MCF 10A (cell line): ENCODE data around the gene PLLP. TPM values are rescaled to one million over a fixed set of nuclear protein-coding genes. Genes with fewer than 3 reads are reported as not detected.

ENCODE experiments used
- BruUV-seq: library from RNA; stranded (reverse); fragments of 400-500 nt; replicated peaks from 2 replicates; lab custom pipeline; 2021; lab: Mats Ljungman, UMichigan
- CTCF ChIA-PET: fragments of 300-600 bp; sonication (Branson Sonifier 250); formaldehyde crosslinking; extraction: SDS; loops from one replicate; lab custom pipeline; 2021; ENCODE audit warnings: antibody characterized with exemption, inconsistent platforms; lab: Yijun Ruan, JAX
- POLR2A ChIA-PET: fragments of 300-600, 350-650 bp; sonication (Branson Sonifier 250); formaldehyde crosslinking; extraction: SDS; loops from one replicate; lab custom pipeline; 2020; ENCODE audit warnings: antibody characterized with exemption, inconsistent platforms; lab: Yijun Ruan, JAX
- DNase-seq: peaks from one replicate; pipeline ENCODE4 v3.0.0-alpha.2; 2018; ENCODE audit not compliant: unreplicated experiment
- H3K27ac Mint-ChIP-seq: one replicate; pipeline ENCODE4 v1.8.0; 2022; ENCODE audit warnings: mild to moderate bottlenecking, low read depth, mixed read lengths; ENCODE audit not compliant: unreplicated experiment
- H3K27me3 Mint-ChIP-seq: one replicate; pipeline ENCODE4 v1.8.0; 2022; ENCODE audit warnings: mixed read lengths; ENCODE audit not compliant: insufficient read depth, unreplicated experiment
- H3K36me3 Mint-ChIP-seq: one replicate; pipeline ENCODE4 v1.8.0; 2022; ENCODE audit warnings: mild to moderate bottlenecking, moderate library complexity, mixed read lengths; ENCODE audit not compliant: insufficient read depth, unreplicated experiment
- H3K4me1 Mint-ChIP-seq: one replicate; pipeline ENCODE4 v1.8.0; 2022; ENCODE audit warnings: mixed read lengths; ENCODE audit not compliant: insufficient read depth, unreplicated experiment
- H3K4me3 Mint-ChIP-seq: one replicate; pipeline ENCODE4 v1.8.0; 2022; ENCODE audit warnings: mild to moderate bottlenecking, moderate library complexity, mixed read lengths; ENCODE audit not compliant: unreplicated experiment
- H3K9me3 Mint-ChIP-seq: one replicate; pipeline ENCODE4 v1.8.0; 2022; ENCODE audit warnings: mixed read lengths; ENCODE audit not compliant: unreplicated experiment
- intact Hi-C: fragments of 100-400 bp; cut with micrococcal nuclease; formaldehyde crosslinking; loops from 2 replicates; pipeline ENCODE4 v1.14.1; 2022
- total RNA-seq: library from RNA; stranded (reverse); gene quantifications from 2 replicates; pipeline ENCODE4 v1.2.3, GENCODE V29; 2022
- TF ChIP-seq, protein P1 (sequence below): fragments of 200-600 bp; IDR thresholded peaks from one replicate; pipeline ENCODE4 v1.8.0; 2022; ENCODE audit warnings: antibody characterized with exemption, mild to moderate bottlenecking; ENCODE audit not compliant: unreplicated experiment

PLLP gene
- total RNA-seq, 1 experiment from 2014 or later: 6.1 TPM

DNA sequence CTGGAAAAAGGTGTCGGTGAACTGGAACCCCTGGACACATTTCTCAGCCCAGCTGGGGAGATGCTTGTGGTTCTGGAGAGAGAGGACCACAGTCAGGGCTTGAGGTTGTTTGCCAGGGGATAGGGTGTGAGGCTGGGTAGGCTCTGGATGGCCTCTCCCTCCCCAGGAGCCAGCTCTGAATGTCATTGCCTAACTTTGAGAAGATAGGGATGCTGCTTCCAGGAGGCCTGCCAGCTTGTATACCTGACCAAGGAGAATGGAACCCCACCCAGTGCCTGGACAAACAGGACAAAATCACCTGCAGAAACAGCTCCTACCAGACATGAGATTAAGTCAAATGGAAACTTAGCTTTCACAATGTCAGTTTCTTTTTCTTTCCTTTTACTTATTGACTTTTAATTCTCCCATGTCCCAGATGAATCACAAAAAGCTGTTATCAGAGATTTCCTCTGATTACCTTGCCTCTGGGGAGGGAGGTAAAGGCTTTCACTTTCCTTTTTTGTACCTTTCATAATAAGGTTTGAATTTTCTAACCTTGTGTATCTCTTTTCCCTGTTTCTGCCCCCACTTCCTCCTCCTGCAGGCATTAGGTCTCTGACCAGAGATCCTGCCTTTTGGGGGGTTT is 29.8 kb upstream of the PLLP start:
- Mint-ChIP-seq H3K9me3 (no peaks in the 10 kb centered on the region), H3K27ac (no peak overlapping the region), H3K4me3 (no peak overlapping the region), H3K27me3 (no peaks in the 10 kb centered on the region), H3K36me3 (no peaks in the 10 kb centered on the region), H3K4me1 (peaks cover 21% of the 10 kb centered on the region)
- DNase-seq: peak; percentile 17
- no TSS peak for BruUV-seq
- ChIA-PET CTCF (interaction anchor here (0.6 to 1.1 kb wide), 4 partner anchors 13 to 104 kb away, joined by 3 to 6 read pairs (median 4); no protein-coding TSS in a partner anchor), POLR2A (interaction anchor here (0.7 kb wide), 1 partner anchor 18 kb away, joined by 3 read pairs; no protein-coding TSS in a partner anchor)
- intact Hi-C loops: no loop called here
- TF ChIP-seq, protein P1, sequence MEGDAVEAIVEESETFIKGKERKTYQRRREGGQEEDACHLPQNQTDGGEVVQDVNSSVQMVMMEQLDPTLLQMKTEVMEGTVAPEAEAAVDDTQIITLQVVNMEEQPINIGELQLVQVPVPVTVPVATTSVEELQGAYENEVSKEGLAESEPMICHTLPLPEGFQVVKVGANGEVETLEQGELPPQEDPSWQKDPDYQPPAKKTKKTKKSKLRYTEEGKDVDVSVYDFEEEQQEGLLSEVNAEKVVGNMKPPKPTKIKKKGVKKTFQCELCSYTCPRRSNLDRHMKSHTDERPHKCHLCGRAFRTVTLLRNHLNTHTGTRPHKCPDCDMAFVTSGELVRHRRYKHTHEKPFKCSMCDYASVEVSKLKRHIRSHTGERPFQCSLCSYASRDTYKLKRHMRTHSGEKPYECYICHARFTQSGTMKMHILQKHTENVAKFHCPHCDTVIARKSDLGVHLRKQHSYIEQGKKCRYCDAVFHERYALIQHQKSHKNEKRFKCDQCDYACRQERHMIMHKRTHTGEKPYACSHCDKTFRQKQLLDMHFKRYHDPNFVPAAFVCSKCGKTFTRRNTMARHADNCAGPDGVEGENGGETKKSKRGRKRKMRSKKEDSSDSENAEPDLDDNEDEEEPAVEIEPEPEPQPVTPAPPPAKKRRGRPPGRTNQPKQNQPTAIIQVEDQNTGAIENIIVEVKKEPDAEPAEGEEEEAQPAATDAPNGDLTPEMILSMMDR: no peak

DNA sequence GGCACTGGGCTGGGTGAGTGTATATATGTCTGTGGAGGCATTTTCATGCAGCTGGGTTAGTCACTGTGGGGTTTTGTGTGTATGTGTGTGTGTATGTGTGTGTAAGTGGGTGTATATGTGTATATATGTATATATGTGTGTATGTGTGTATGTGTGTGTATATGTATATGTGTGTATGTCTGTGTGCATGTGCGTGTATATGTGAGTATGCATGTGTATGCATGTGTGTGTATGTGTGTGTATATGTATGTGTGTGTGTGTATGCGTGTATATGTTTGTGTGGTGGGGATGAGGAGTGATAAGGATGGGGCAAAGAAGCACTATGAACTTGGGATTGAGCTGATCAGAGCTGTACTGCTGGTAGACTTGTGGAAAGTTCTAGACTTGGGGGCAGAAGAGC is 29.0 kb upstream of the PLLP start:
- Mint-ChIP-seq H3K27ac (no peak overlapping the region), H3K36me3 (no peaks in the 10 kb centered on the region), H3K9me3 (no peaks in the 10 kb centered on the region), H3K4me3 (no peak overlapping the region), H3K27me3 (no peaks in the 10 kb centered on the region), H3K4me1 (peaks cover 21% of the 10 kb centered on the region)
- ChIA-PET CTCF (interaction anchor here (0.6 to 1.6 kb wide), 5 partner anchors 12 to 105 kb away, joined by 3 to 9 read pairs (median 5); partner anchors contain the start of gene CCL17), POLR2A (no interaction called here)
- DNase-seq: no peak
- intact Hi-C loops: no loop called here
- BruUV-seq: no TSS peak
- TF ChIP-seq, protein P1: no peak

DNA sequence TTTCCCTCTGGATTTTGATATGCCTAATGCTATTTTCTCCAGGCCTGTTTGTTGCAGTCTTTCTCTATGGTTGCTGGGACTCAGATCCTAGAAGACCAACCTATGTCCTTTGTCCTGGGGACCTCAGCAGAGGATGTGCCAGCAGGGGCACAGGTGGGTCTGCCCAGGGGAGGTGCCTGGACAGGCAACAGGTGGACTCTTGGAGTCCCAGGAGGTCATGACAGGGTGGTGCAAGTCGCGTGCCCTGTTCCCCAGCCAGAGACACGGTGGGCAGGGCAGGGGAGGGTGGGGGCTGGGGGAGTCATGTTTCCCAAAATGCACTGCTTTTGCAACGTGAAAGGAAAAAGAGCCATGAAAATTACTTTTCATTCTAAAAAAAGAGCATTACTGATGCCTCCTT is 26.3 kb upstream of the PLLP start:
- intact Hi-C loops: no loop called here
- Mint-ChIP-seq H3K27me3 (peaks cover 10% of the 10 kb centered on the region), H3K4me1 (peaks cover 9% of the 10 kb centered on the region), H3K4me3 (no peak overlapping the region), H3K36me3 (no peaks in the 10 kb centered on the region), H3K27ac (no peak overlapping the region), H3K9me3 (no peaks in the 10 kb centered on the region)
- no peak for DNase-seq
- ChIA-PET CTCF (interaction anchor here (0.6 to 1.2 kb wide), 3 partner anchors 37 to 522 kb away, joined by 3 read pairs; no protein-coding TSS in a partner anchor), POLR2A (interaction anchor here (0.6 kb wide), 1 partner anchor 67 kb away, joined by 3 read pairs; no protein-coding TSS in a partner anchor)
- BruUV-seq: no TSS peak
- TF ChIP-seq, protein P1: no peak

DNA sequence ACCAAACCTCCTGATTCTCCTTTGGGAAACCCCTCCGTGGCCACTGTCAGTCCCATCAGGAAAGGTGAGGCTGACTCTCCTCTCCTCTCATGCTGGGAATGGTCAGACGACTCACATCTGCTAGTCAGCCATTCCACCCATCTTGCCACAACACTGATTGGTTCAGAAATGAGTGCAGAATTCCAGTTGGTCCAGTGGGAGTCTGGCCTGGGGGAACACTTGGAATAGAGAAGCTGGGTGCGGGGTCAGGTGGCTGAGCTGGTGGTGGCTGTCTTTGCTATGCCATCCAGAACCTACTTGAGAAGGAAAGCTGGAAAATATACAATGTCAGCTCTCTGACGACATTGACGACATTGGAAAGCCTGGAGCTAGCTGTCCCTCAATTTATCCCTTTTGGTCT is 23.6 kb upstream of the PLLP start:
- ChIA-PET POLR2A (no interaction called here), CTCF (interaction anchor here (1.1 to 1.8 kb wide), 2 partner anchors 108 to 212 kb away, joined by 3 to 5 read pairs; no protein-coding TSS in a partner anchor)
- Mint-ChIP-seq H3K27ac (no peak overlapping the region), H3K9me3 (no peaks in the 10 kb centered on the region), H3K27me3 (peaks cover 10% of the 10 kb centered on the region), H3K36me3 (no peaks in the 10 kb centered on the region), H3K4me1 (peaks cover 6% of the 10 kb centered on the region), H3K4me3 (no peak overlapping the region)
- no peak for DNase-seq
- no TSS peak for BruUV-seq
- TF ChIP-seq, protein P1: no peak
- intact Hi-C loops: no loop called here
